K562 (cell line): Measurements from ENCODE around the gene MAD2L1BP. TPM values are rescaled to one million over a fixed set of nuclear protein-coding genes. Genes with fewer than 3 reads are reported as not detected.

Source experiments
- ARNT ChIP-seq, 2 experiments: fragments of 450-650 bp; IDR thresholded peaks; 2 replicates each; pipeline ENCODE4 v1.6.1; 2016; ENCODE audit warnings: mild to moderate bottlenecking in 1 of 2
- ATF1 ChIP-seq, 2 experiments: fragments of 450-650 bp in 1 of 2; IDR thresholded peaks; 2 replicates each; pipeline ENCODE4 v1.6.1; 2016; ENCODE audit warnings: missing compliant biosample characterization in 1 of 2, missing genetic modification characterization in 1 of 2
- FOXM1 ChIP-seq, 2 experiments: fragments of 450-650 bp in 1 of 2; sonication (generic) in 1 of 2; formaldehyde crosslinking in 1 of 2; IDR thresholded peaks; 2 replicates each; pipeline versions ENCODE4 v1.6.1 to v1.9.0; 2017 to 2022; ENCODE audit warnings: low read depth in 2 of 2, mild to moderate bottlenecking in 2 of 2, missing genetic modification reagents in 1 of 2, moderate library complexity in 1 of 2
- RREB1 ChIP-seq: fragments of 250-450 bp; sonication (Bioruptor Pico); IDR thresholded peaks from 2 replicates; pipeline ENCODE4 v1.4.0; 2020
- VEZF1 ChIP-seq: fragments of 200-800 bp; sonication (Bioruptor generic); IDR thresholded peaks from 2 replicates; pipeline ENCODE4 v1.6.1; 2017; ENCODE audit warnings: missing genetic modification characterization, missing compliant biosample characterization
- ZNF318 ChIP-seq, 2 experiments: fragments of 450-650 bp; IDR thresholded peaks; 2 replicates each; pipeline ENCODE4 v1.6.1; 2016; ENCODE audit warnings: mild to moderate bottlenecking in 2 of 2, borderline replicate concordance in 1 of 2, low read depth in 1 of 2, moderate library complexity in 1 of 2
- ZNF41 ChIP-seq: fragments of 250-450 bp; sonication (Bioruptor Pico); conservative IDR thresholded peaks from 2 replicates; pipeline ENCODE4 v1.4.0; 2020; ENCODE audit warnings: mild to moderate bottlenecking
- ZNF449 ChIP-seq: fragments of 250-450 bp; sonication (Bioruptor Pico); IDR thresholded peaks from 2 replicates; pipeline ENCODE4 v1.8.0; 2022; ENCODE audit warnings: moderate library complexity, mild to moderate bottlenecking, inconsistent platforms
- polyA plus RNA-seq, 8 experiments: library from polyadenylated mRNA; depleted of rRNA in 4 of 8; stranded (reverse) in 5 of 8; unstranded in 3 of 8; fragments of >200 nt; fragmentation: Nextera tagmentation in 2 of 8; fragmentation: Illumina TruSeq in 1 of 8; extraction: Ambion mirVana in 2 of 8; extraction: Trizol in 1 of 8; gene quantifications; 2 replicates each; pipeline versions ENCODE4 v1.2.1 to v1.2.3, GENCODE V29; 2011 to 2014; ENCODE audit warnings: inconsistent platforms in 1 of 8, missing spikeins in 1 of 8
- total RNA-seq, 7 experiments: library from RNA; depleted of rRNA in 6 of 7; stranded (reverse); fragments of >200 nt in 6 of 7; fragmentation: Illumina TruSeq in 2 of 7; extraction: Trizol in 2 of 7; gene quantifications; 2 replicates each; pipeline versions ENCODE4 v1.2.1 to v1.2.3, GENCODE V29; 2011 to 2021; ENCODE audit warnings: low replicate concordance in 1 of 7

Gene MAD2L1BP
- total and polyA plus RNA-seq, 9 of the 15 experiments (the other 6 are each of a cell fraction or from before 2014, with no cell fraction given) = 69.7 to 321 (median 111) TPM

- TF ChIP-seq RREB1 (CRISPR knock-in tag) (peak; percentile 77; the same call in 1 of the 2 replicates), ATF1 (CRISPR knock-in tag; IDR thresholded peaks at IDR 0.05) (no peak), ATF1 (tag; IDR thresholded peaks at IDR 0.05) (peak; percentile 46), FOXM1 (IDR thresholded peaks at IDR 0.05; ENCODE audit: low read depth) (peak; percentile 98), FOXM1 (CRISPR knock-in tag; IDR thresholded peaks at IDR 0.05; ENCODE audit: low read depth) (no peak), ZNF41 (CRISPR knock-in tag) (peak; percentile 77), ZNF318 (IDR thresholded peaks at IDR 0.05; ENCODE audit: borderline replicate concordance in 1 of 2, low read depth in 1 of 2) (peak in 1 of 2 experiments; percentile 71; a peak in 1 of 4 replicates), ZNF449 (CRISPR knock-in tag) (peak; percentile 22; the same call in 1 of the 2 replicates), ARNT (IDR thresholded peaks at IDR 0.05) (peak in 1 of 2 experiments; percentile 96; a peak in 2 of 4 replicates), VEZF1 (CRISPR knock-in tag) (peak; percentile 67)
Measured at GRCh38 chr6:43630980-43631619, 4.5 kb upstream of the MAD2L1BP start (continued).
